ENCODE results near the gene VAV1.

VAV1 gene

DNA sequence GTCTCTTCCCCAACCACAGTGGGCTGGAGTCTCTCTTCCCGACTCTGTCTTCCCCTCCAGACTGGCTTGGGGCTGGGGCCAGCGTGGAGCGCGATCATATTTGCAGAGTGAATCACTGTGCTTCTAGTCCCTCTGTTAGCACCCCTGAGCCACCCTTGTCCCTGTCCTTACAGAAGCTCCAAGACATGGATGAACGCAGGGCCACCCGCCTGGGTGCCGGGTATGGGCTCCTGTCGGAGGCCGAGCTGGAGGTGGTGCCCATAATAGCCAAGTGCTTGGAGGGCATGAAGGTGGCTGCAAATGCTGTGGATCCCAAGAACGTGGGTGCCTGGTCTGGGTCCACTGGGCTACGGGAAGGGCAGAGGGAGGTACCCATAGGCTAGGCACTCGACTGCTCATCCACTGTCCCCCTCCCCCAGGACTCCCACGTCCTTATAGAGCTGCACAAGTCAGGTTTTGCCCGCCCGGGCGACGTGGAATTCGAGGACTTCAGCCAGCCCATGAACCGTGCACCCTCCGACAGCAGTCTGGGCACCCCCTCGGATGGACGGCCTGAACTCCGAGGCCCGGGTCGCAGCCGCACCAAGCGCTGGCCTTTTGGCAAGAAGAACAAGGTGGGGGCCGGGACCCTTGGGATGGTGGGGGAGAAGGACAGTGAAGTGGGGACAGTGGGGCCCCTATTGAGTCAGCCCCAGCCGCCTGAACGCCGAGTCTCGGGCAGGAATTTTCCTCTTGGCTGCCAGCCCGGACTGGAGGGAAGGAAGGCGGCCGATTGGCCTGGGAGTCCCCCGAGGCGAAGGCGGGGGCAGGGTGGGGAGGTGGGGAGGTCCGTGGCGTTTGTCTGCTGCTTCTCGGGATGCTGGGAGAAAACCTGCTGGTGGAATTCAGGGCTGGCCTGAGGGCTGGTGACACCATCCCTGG, 27.9 kb upstream of the VAV1 start:
- Histone ChIP-seq H3K27ac (ENCODE audit: extremely low read depth, low read depth, low read length) (peak overlapping the region; percentile 74), H3K36me3 (ENCODE audit: control insufficient read depth in 2 of 2, insufficient read depth in 1 of 2, low read length in 2 of 2) (peaks cover 38 to 55% of the 10 kb centered on the region in 2 experiments), H3K4me1 (ENCODE audit: control insufficient read depth, insufficient read depth, low read length) (peaks cover 25% of the 10 kb centered on the region), H3K4me3 (ENCODE audit: low read depth, low read length) (0 out of 2 replicates have a peak overlapping the region, but pooled peaks have one; percentile 0), H3K9me3 (ENCODE audit: control insufficient read depth, insufficient read depth, low read depth, low read length) (no peaks in the 10 kb centered on the region)
- POLR2A ChIA-PET, result interaction anchor here (0.8 to 2.4 kb wide), 2 partner anchors 22 to 119 kb away, joined by 3 to 11 read pairs; partner anchors contain the start of gene SH2D3A
- CTCF ChIA-PET, result interaction anchor here (0.6 to 1.5 kb wide), 3 partner anchors 8 to 266 kb away, joined by 3 to 4 read pairs (median 3); no protein-coding TSS in a partner anchor
- peak; percentile 96 for TF ChIP-seq ZFP69B (tag by site-specific recombination; IDR thresholded peaks at IDR 0.05)
- TF ChIP-seq SETDB1 (IDR thresholded peaks at IDR 0.05; ENCODE audit: insufficient read length, low read length), result no peak
- peak; percentile 85 for TF ChIP-seq ZFHX2 (tag by site-specific recombination; conservative IDR thresholded peaks at IDR 0.05)
- no peak for TF ChIP-seq MYNN (tag by site-specific recombination; IDR thresholded peaks at IDR 0.05; ENCODE audit: borderline replicate concordance)
- TF ChIP-seq MZF1 (tag by site-specific recombination; IDR thresholded peaks at IDR 0.05; ENCODE audit: borderline replicate concordance), result no peak
- no peak for TF ChIP-seq ZSCAN16 (tag by site-specific recombination; IDR thresholded peaks at IDR 0.05)
- TF ChIP-seq, protein P1, sequence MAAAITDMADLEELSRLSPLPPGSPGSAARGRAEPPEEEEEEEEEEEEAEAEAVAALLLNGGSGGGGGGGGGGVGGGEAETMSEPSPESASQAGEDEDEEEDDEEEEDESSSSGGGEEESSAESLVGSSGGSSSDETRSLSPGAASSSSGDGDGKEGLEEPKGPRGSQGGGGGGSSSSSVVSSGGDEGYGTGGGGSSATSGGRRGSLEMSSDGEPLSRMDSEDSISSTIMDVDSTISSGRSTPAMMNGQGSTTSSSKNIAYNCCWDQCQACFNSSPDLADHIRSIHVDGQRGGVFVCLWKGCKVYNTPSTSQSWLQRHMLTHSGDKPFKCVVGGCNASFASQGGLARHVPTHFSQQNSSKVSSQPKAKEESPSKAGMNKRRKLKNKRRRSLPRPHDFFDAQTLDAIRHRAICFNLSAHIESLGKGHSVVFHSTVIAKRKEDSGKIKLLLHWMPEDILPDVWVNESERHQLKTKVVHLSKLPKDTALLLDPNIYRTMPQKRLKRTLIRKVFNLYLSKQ (tag by site-specific recombination; IDR thresholded peaks at IDR 0.05; ENCODE audit: borderline replicate concordance), result no peak
- TF ChIP-seq KLF7 (tag by site-specific recombination; IDR thresholded peaks at IDR 0.05; ENCODE audit: borderline replicate concordance), result peak; percentile 32; the same call in 1 of the 2 replicates
- no peak for TF ChIP-seq GLI2 (tag by site-specific recombination; IDR thresholded peaks at IDR 0.05; ENCODE audit: borderline replicate concordance, low read depth)
- TF ChIP-seq, protein P2, sequence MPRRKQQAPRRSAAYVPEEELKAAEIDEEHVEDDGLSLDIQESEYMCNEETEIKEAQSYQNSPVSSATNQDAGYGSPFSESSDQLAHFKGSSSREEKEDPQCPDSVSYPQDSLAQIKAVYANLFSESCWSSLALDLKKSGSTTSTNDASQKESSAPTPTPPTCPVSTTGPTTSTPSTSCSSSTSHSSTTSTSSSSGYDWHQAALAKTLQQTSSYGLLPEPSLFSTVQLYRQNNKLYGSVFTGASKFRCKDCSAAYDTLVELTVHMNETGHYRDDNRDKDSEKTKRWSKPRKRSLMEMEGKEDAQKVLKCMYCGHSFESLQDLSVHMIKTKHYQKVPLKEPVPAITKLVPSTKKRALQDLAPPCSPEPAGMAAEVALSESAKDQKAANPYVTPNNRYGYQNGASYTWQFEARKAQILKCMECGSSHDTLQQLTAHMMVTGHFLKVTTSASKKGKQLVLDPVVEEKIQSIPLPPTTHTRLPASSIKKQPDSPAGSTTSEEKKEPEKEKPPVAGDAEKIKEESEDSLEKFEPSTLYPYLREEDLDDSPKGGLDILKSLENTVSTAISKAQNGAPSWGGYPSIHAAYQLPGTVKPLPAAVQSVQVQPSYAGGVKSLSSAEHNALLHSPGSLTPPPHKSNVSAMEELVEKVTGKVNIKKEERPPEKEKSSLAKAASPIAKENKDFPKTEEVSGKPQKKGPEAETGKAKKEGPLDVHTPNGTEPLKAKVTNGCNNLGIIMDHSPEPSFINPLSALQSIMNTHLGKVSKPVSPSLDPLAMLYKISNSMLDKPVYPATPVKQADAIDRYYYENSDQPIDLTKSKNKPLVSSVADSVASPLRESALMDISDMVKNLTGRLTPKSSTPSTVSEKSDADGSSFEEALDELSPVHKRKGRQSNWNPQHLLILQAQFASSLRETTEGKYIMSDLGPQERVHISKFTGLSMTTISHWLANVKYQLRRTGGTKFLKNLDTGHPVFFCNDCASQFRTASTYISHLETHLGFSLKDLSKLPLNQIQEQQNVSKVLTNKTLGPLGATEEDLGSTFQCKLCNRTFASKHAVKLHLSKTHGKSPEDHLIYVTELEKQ (tag by site-specific recombination; IDR thresholded peaks at IDR 0.05; ENCODE audit: borderline replicate concordance), result peak; percentile 13; the same call in 1 of the 2 replicates
- TF ChIP-seq ZNF239 (tag by site-specific recombination; IDR thresholded peaks at IDR 0.05), result no peak
- TF ChIP-seq GLIS1 (tag by site-specific recombination; IDR thresholded peaks at IDR 0.05), result peak; percentile 71
- TF ChIP-seq ZNF692 (tag by site-specific recombination; IDR thresholded peaks at IDR 0.05), result peak; percentile 98
- TF ChIP-seq, protein P3, sequence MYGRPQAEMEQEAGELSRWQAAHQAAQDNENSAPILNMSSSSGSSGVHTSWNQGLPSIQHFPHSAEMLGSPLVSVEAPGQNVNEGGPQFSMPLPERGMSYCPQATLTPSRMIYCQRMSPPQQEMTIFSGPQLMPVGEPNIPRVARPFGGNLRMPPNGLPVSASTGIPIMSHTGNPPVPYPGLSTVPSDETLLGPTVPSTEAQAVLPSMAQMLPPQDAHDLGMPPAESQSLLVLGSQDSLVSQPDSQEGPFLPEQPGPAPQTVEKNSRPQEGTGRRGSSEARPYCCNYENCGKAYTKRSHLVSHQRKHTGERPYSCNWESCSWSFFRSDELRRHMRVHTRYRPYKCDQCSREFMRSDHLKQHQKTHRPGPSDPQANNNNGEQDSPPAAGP (tag by site-specific recombination; IDR thresholded peaks at IDR 0.05), result 0 out of 2 replicates have a peak, but pooled peaks have one; percentile 67
- TF ChIP-seq PBX3 (CRISPR knock-in tag; IDR thresholded peaks at IDR 0.05), result no peak
- no peak for TF ChIP-seq ZNF677 (tag by site-specific recombination; IDR thresholded peaks at IDR 0.05)
- no peak for TF ChIP-seq ZNF610 (tag by site-specific recombination; IDR thresholded peaks at IDR 0.05; ENCODE audit: borderline replicate concordance)
- TF ChIP-seq ZBTB8A (tag by site-specific recombination; IDR thresholded peaks at IDR 0.05), result peak; percentile 82
- no peak for TF ChIP-seq ZNF214 (tag by site-specific recombination; IDR thresholded peaks at IDR 0.05; ENCODE audit: borderline replicate concordance)
- TF ChIP-seq ZNF133 (tag by site-specific recombination; IDR thresholded peaks at IDR 0.05), result no peak
- no peak for TF ChIP-seq GLI4 (tag by site-specific recombination; IDR thresholded peaks at IDR 0.05)
- TF ChIP-seq ZBTB21 (tag by site-specific recombination; IDR thresholded peaks at IDR 0.05), result no peak; the same call in 1 of the 2 replicates
- peak; percentile 69; the same call in 1 of the 2 replicates for TF ChIP-seq ZNF324 (tag by site-specific recombination; IDR thresholded peaks at IDR 0.05)
- 0 out of 2 replicates have a peak, but pooled peaks have one; percentile 8 for TF ChIP-seq ZBTB48 (tag by site-specific recombination; IDR thresholded peaks at IDR 0.05)
- no peak for TF ChIP-seq YY1 (tag by site-specific recombination; IDR thresholded peaks at IDR 0.05)
- TF ChIP-seq ZNF18 (tag by site-specific recombination; IDR thresholded peaks at IDR 0.05), result no peak; the same call in 1 of the 2 replicates

Measured in HEK293 (cell line).